ENCODE results near the gene MACROD1.

GRCh38 chr11:64021757-64022093 lies 144.2 kb downstream of the MACROD1 start:
- no peak for TF ChIP-seq POLR2A (IDR thresholded peaks at IDR 0.05)
- no peak for TF ChIP-seq CTCF (IDR thresholded peaks at IDR 0.05)
- TF ChIP-seq POLR2AphosphoS5 (IDR thresholded peaks at IDR 0.05; ENCODE audit: insufficient read depth in 1 of 2, low read depth in 1 of 2), result no peak
